Activated T-cell treated with anti-CD3 and anti-CD28 coated beads for 1 hour (primary cell): ENCODE measurements around the gene HHAT.
A peak's percentile ranks its signal among the peaks of the same experiment; 100 is the strongest.

Source experiments
- DNase-seq: peaks from one replicate; pipeline ENCODE4 v3.0.0-alpha.2; 2020; ENCODE audit warnings: low read depth

The HHAT gene

GRCh38 chr1:210441028-210441427, 112.3 kb downstream of the HHAT start:
- DNase-seq = no peak

GRCh38 chr1:210445485-210445884, 116.8 kb downstream of the HHAT start:
- no peak for DNase-seq

GRCh38 chr1:210445931-210446330, 117.2 kb downstream of the HHAT start:
- no peak for DNase-seq

- peak; percentile 55 for DNase-seq
Measured at GRCh38 chr1:210446479-210446878, 117.8 kb downstream of the HHAT start.

- no peak for DNase-seq
Measured at GRCh38 chr1:210447456-210448057, 118.9 kb downstream of the HHAT start.

GRCh38 chr1:210448297-210448892, 119.7 kb downstream of the HHAT start:
- DNase-seq = no peak

GRCh38 chr1:210455840-210456603, 127.3 kb downstream of the HHAT start:
- no peak for DNase-seq

- no peak for DNase-seq
Measured at GRCh38 chr1:210456731-210457255, 128.1 kb downstream of the HHAT start.

- no peak for DNase-seq
Measured at GRCh38 chr1:210457568-210457967, 128.9 kb downstream of the HHAT start.

GRCh38 chr1:210464519-210465039, 135.9 kb downstream of the HHAT start:
- DNase-seq = no peak

GRCh38 chr1:210465150-210465549, 136.4 kb downstream of the HHAT start:
- DNase-seq = no peak

- no peak for DNase-seq
Measured at GRCh38 chr1:210467440-210468043, 138.8 kb downstream of the HHAT start.

GRCh38 chr1:210469441-210469840, 140.7 kb downstream of the HHAT start:
- DNase-seq = no peak

- DNase-seq = no peak
Measured at GRCh38 chr1:210475321-210475720, 146.6 kb downstream of the HHAT start.

- DNase-seq = no peak
Measured at GRCh38 chr1:210475806-210476205, 147.1 kb downstream of the HHAT start.

GRCh38 chr1:210476730-210477129, 148.0 kb downstream of the HHAT start:
- no peak for DNase-seq

- no peak for DNase-seq
Measured at GRCh38 chr1:210477328-210477924, 148.7 kb downstream of the HHAT start.

- DNase-seq = no peak
Measured at GRCh38 chr1:210478820-210479219, 150.1 kb downstream of the HHAT start.

- DNase-seq = no peak
Measured at GRCh38 chr1:210482491-210482890, 153.8 kb downstream of the HHAT start.

- DNase-seq = no peak
Measured at GRCh38 chr1:210482945-210483617, 154.4 kb downstream of the HHAT start.

- DNase-seq = no peak
Measured at GRCh38 chr1:210483821-210484220, 155.1 kb downstream of the HHAT start.
